HG02588 (cell line): ENCODE results near the gene SLC12A2.

Experiments used
- ATAC-seq: cut with Tn5 transposase; IDR thresholded peaks from one replicate; pipeline ENCODE4 v1.9.1; 2021; ENCODE audit warnings: mild to moderate bottlenecking, moderate library complexity; ENCODE audit not compliant: unreplicated experiment

SLC12A2 gene

GRCh38 chr5:128216860-128217531 is 133.4 kb downstream of the SLC12A2 start:
- ATAC-seq, result no peak

GRCh38 chr5:128220841-128221240 is 137.3 kb downstream of the SLC12A2 start:
- no peak for ATAC-seq

GRCh38 chr5:128224336-128224735 is 140.8 kb downstream of the SLC12A2 start:
- no peak for ATAC-seq

GRCh38 chr5:128225245-128226030 is 141.9 kb downstream of the SLC12A2 start:
- no peak for ATAC-seq

- ATAC-seq, result no peak
These were observed 144.4 kb downstream of the SLC12A2 start for GRCh38 chr5:128228008-128228407.

GRCh38 chr5:128228521-128228920 is 145.0 kb downstream of the SLC12A2 start:
- no peak for ATAC-seq

GRCh38 chr5:128234928-128235641 is 151.5 kb downstream of the SLC12A2 start:
- ATAC-seq, result no peak

- no peak for ATAC-seq
These were observed 152.8 kb downstream of the SLC12A2 start for GRCh38 chr5:128236334-128236733.

GRCh38 chr5:128237000-128237399 is 153.4 kb downstream of the SLC12A2 start:
- no peak for ATAC-seq

- ATAC-seq, result no peak
These were observed 154.0 kb downstream of the SLC12A2 start for GRCh38 chr5:128237546-128237945.
